Endothelial cell of umbilical vein (primary cell): ENCODE data around the gene THSD4.

Experiments
- JUN ChIP-seq: IDR thresholded peaks from 2 replicates; pipeline ENCODE4 v1.6.1; 2011; ENCODE audit warnings: borderline replicate concordance, low read depth; ENCODE audit not compliant: insufficient read length, insufficient read depth
- POLR2AphosphoS5 ChIP-seq: IDR thresholded peaks from 2 replicates; pipeline ENCODE4 v1.6.1; 2012; ENCODE audit warnings: low read depth, mild to moderate bottlenecking, control low read depth, low read length, moderate library complexity; ENCODE audit not compliant: insufficient read depth
- TF ChIP-seq, protein P1 (sequence below), 2 donors: IDR thresholded peaks; 1 replicate in 1 of 2; 2 replicates in 1 of 2; pipeline ENCODE4 v1.5.1; 2011; ENCODE audit warnings: low read length in 2 of 2, mild to moderate bottlenecking in 2 of 2, moderate library complexity in 2 of 2, control low read depth in 1 of 2, inconsistent platforms in 1 of 2, low read depth in 1 of 2; ENCODE audit not compliant: insufficient read depth in 1 of 2; ENCODE audit errors: extremely low read depth in 1 of 2

- TF ChIP-seq POLR2AphosphoS5, result no peak
- TF ChIP-seq JUN, result no peak
- TF ChIP-seq, protein P1, sequence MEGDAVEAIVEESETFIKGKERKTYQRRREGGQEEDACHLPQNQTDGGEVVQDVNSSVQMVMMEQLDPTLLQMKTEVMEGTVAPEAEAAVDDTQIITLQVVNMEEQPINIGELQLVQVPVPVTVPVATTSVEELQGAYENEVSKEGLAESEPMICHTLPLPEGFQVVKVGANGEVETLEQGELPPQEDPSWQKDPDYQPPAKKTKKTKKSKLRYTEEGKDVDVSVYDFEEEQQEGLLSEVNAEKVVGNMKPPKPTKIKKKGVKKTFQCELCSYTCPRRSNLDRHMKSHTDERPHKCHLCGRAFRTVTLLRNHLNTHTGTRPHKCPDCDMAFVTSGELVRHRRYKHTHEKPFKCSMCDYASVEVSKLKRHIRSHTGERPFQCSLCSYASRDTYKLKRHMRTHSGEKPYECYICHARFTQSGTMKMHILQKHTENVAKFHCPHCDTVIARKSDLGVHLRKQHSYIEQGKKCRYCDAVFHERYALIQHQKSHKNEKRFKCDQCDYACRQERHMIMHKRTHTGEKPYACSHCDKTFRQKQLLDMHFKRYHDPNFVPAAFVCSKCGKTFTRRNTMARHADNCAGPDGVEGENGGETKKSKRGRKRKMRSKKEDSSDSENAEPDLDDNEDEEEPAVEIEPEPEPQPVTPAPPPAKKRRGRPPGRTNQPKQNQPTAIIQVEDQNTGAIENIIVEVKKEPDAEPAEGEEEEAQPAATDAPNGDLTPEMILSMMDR (IDR thresholded peaks at IDR 0.05; ENCODE audit: extremely low read depth in 1 of 2, insufficient read depth in 1 of 2, low read depth in 1 of 2, low read length in 2 of 2), result no peak
Measured at GRCh38 chr15:71338827-71339542, 223.7 kb downstream of the THSD4 start.
